ENCODE data around the gene CLEC1B. TPM values are rescaled to one million over a fixed set of nuclear protein-coding genes. Genes with fewer than 3 reads are reported as not detected.
"Not testable (repeated sequence)": the region's sequence is repeated elsewhere in the genome, so short reads cannot be mapped to it uniquely, and the experiment has no call there.

The CLEC1B gene
- polyA plus RNA-seq, 10 donors = 0.12 to 0.32 (median 0.18) TPM; not detected in 5

- no peak for DNase-seq
Measured at GRCh38 chr12:9975614-9976013, 23.3 kb downstream of the CLEC1B start.

GRCh38 chr12:9974731-9975130, 24.2 kb downstream of the CLEC1B start:
- not testable (repeated sequence) for DNase-seq

- no peak for DNase-seq
Measured at GRCh38 chr12:9973949-9974348, 25.0 kb downstream of the CLEC1B start.

GRCh38 chr12:9971181-9971580, 27.7 kb downstream of the CLEC1B start, which contains the start of gene CLEC12A:
TSS of gene CLEC12A (plus strand) at chr12:9971409. CDS start at chr12:9971597, 188 bp downstream.
- DNase-seq = no peak

GRCh38 chr12:9969673-9970072, 29.2 kb downstream of the CLEC1B start:
- DNase-seq = no peak

GRCh38 chr12:9961901-9962300, 37.0 kb downstream of the CLEC1B start:
- no peak for DNase-seq

GRCh38 chr12:9961106-9961505, 37.8 kb downstream of the CLEC1B start:
- no peak for DNase-seq

GRCh38 chr12:9960590-9960989, 38.3 kb downstream of the CLEC1B start:
- no peak for DNase-seq

GRCh38 chr12:9957834-9958233, 41.1 kb downstream of the CLEC1B start:
- no peak for DNase-seq

- not testable (repeated sequence) for DNase-seq
Measured at GRCh38 chr12:9952954-9953729, 45.8 kb downstream of the CLEC1B start.

GRCh38 chr12:9951026-9951675, 47.8 kb downstream of the CLEC1B start:
- no peak for DNase-seq

- DNase-seq = no peak
Measured at GRCh38 chr12:9948606-9949296, 50.2 kb downstream of the CLEC1B start.

GRCh38 chr12:9947674-9948073, 51.2 kb downstream of the CLEC1B start:
- DNase-seq = no peak

- no peak for DNase-seq
Measured at GRCh38 chr12:9944391-9944790, 54.5 kb downstream of the CLEC1B start.

GRCh38 chr12:9943240-9943639, 55.7 kb downstream of the CLEC1B start:
- DNase-seq = no peak

Other genes starting within 250 kb of the CLEC1B start
- 10 to 100 TPM in 1 of 10 donors, 1 to 10 TPM in 5, under 1 TPM in 4; 0.31 to 25.0 (median 1.2) TPM for gene CD69, start 238.2 kb downstream of the CLEC1B start, polyA plus RNA-seq (ENCODE audit: insufficient read length in 10 of 10)
- under 1 TPM in 8 of 10 donors, not detected in 2; 0.22 to 0.67 (median 0.38) TPM for gene KLRF1, start 171.6 kb downstream of the CLEC1B start, polyA plus RNA-seq (ENCODE audit: insufficient read length in 10 of 10)
- gene CLEC2B, start 129.8 kb downstream of the CLEC1B start, polyA plus RNA-seq (ENCODE audit: insufficient read length in 10 of 10) = 1 to 10 TPM; 1.3 to 7.2 (median 2.5) TPM
- not detected for gene KLRF2, start 117.6 kb downstream of the CLEC1B start, polyA plus RNA-seq (ENCODE audit: insufficient read length in 10 of 10)
- under 1 TPM in 1 of 10 donors, not detected in 9; 0.61 TPM for gene CLEC2A, start 66.8 kb downstream of the CLEC1B start, polyA plus RNA-seq (ENCODE audit: insufficient read length in 10 of 10)
- gene CLEC12A, start 27.7 kb downstream of the CLEC1B start, polyA plus RNA-seq (ENCODE audit: insufficient read length in 10 of 10) = 1 to 10 TPM in 4 of 10 donors, under 1 TPM in 6; 0.26 to 1.4 (median 0.52) TPM
- gene CLEC12B, start 11.5 kb upstream of the CLEC1B start, polyA plus RNA-seq (ENCODE audit: insufficient read length in 10 of 10) = under 1 TPM in 2 of 10 donors, not detected in 8; 0.21 to 0.24 TPM
- gene CLEC9A, start 31.6 kb upstream of the CLEC1B start, polyA plus RNA-seq (ENCODE audit: insufficient read length in 10 of 10) = under 1 TPM in 9 of 10 donors, not detected in 1; 0.11 to 0.54 (median 0.20) TPM
- 1 to 10 TPM; 2.1 to 5.4 (median 2.7) TPM for gene CLEC1A, start 99.9 kb upstream of the CLEC1B start, polyA plus RNA-seq (ENCODE audit: insufficient read length in 10 of 10)
- gene CLEC7A, start 131.1 kb upstream of the CLEC1B start, polyA plus RNA-seq (ENCODE audit: insufficient read length in 10 of 10) = 1 to 10 TPM; 1.0 to 4.2 (median 1.5) TPM
- gene OLR1, start 173.0 kb upstream of the CLEC1B start, polyA plus RNA-seq (ENCODE audit: insufficient read length in 10 of 10) = 1 to 10 TPM in 4 of 10 donors, under 1 TPM in 6; 0.17 to 1.6 (median 0.79) TPM
- gene TMEM52B, start 179.9 kb upstream of the CLEC1B start, polyA plus RNA-seq (ENCODE audit: insufficient read length in 10 of 10) = under 1 TPM in 6 of 10 donors, not detected in 4; 0.07 to 0.49 (median 0.16) TPM
- 10 to 100 TPM; 19.6 to 29.2 (median 24.8) TPM for gene GABARAPL1, start 213.8 kb upstream of the CLEC1B start, polyA plus RNA-seq (ENCODE audit: insufficient read length in 10 of 10)

Measured in muscle of back (tissue), 11 donors.